SK-N-SH (cell line): ENCODE data around the gene MMADHC. TPM values are rescaled to one million over a fixed set of nuclear protein-coding genes. Genes with fewer than 3 reads are reported as not detected.
A peak's percentile ranks its signal among the peaks of the same experiment; 100 is the strongest.

ENCODE experiments used
- CTCF ChIA-PET: fragments of 300-600, 350-600 bp; formaldehyde crosslinking; extraction: SDS; loops from one replicate; lab custom pipeline; 2021; lab: Yijun Ruan, JAX
- POLR2A ChIA-PET: fragments of 350-600 bp; sonication (Branson Sonifier 250); formaldehyde crosslinking; extraction: SDS; loops from one replicate; lab custom pipeline; 2020; ENCODE audit warnings: antibody characterized with exemption, inconsistent platforms; lab: Yijun Ruan, JAX
- DNase-seq: peaks from one replicate; pipeline ENCODE4 v3.0.0; 2012
- H2AFZ ChIP-seq: fragments of 200-600 bp; sonication (generic); 2 replicates; pipeline ENCODE4 v1.8.1; 2016; ENCODE audit warnings: antibody characterized with exemption, mild to moderate bottlenecking, low read depth
- H3F3A ChIP-seq: fragments of 200-600 bp; sonication (generic); replicated peaks from 2 replicates; pipeline ENCODE3; 2016; ENCODE audit warnings: antibody characterized with exemption, mild to moderate bottlenecking; ENCODE audit not compliant: insufficient read depth
- H3K27ac ChIP-seq, 2 experiments: fragments of 200-500 bp in 1 of 2; fragments of 200-600 bp in 1 of 2; sonication (Bioruptor generic) in 1 of 2; sonication (generic), shearing (Covaris generic) in 1 of 2; 2 replicates each; pipeline versions ENCODE4 v1.5.1 to v1.6.1; 2014 to 2016; ENCODE audit warnings: low read depth in 2 of 2, inconsistent platforms in 1 of 2, low read length in 1 of 2, mild to moderate bottlenecking in 1 of 2, mixed read lengths in 1 of 2
- H3K27me3 ChIP-seq: fragments of 200-600 bp; sonication (generic), shearing (Covaris generic); 2 replicates; pipeline ENCODE4 v1.6.1; 2016; ENCODE audit warnings: mixed run types; ENCODE audit not compliant: insufficient read depth
- H3K36me3 ChIP-seq, 2 experiments: fragments of 200-500 bp in 1 of 2; fragments of 200-600 bp in 1 of 2; sonication (Bioruptor generic) in 1 of 2; sonication (generic) in 1 of 2; replicated peaks in 1 of 2; 2 replicates each; pipeline versions ENCODE3 to v1.5.1; 2014 to 2016; ENCODE audit warnings: low read length in 1 of 2, mild to moderate bottlenecking in 1 of 2; ENCODE audit not compliant: insufficient read depth in 2 of 2, control insufficient read depth in 1 of 2
- H3K4me1 ChIP-seq, 2 experiments: fragments of 200-500 bp in 1 of 2; fragments of 200-600 bp in 1 of 2; sonication (Bioruptor generic) in 1 of 2; sonication (generic), shearing (Covaris generic) in 1 of 2; 2 replicates each; pipeline versions ENCODE4 v1.5.1 to v1.6.1; 2014 to 2016; ENCODE audit warnings: low read depth in 1 of 2, low read length in 1 of 2, mixed run types in 1 of 2; ENCODE audit not compliant: insufficient read depth in 2 of 2, control insufficient read depth in 1 of 2
- H3K4me2 ChIP-seq: fragments of 200-600 bp; sonication (generic), shearing (Covaris generic); 2 replicates; pipeline ENCODE4 v1.6.1; 2017; ENCODE audit warnings: mixed run types
- H3K4me3 ChIP-seq, 2 experiments: fragments of 200-500 bp in 1 of 2; fragments of 200-600 bp in 1 of 2; sonication (Bioruptor generic) in 1 of 2; sonication (generic), shearing (Covaris generic) in 1 of 2; 2 replicates each; pipeline versions ENCODE4 v1.5.1 to v1.8.1; 2014 to 2016; ENCODE audit warnings: low read depth in 2 of 2, inconsistent platforms in 1 of 2, low read length in 1 of 2, mild to moderate bottlenecking in 1 of 2, mixed read lengths in 1 of 2, moderate library complexity in 1 of 2
- H3K79me2 ChIP-seq: fragments of 200-600 bp; sonication (generic); 2 replicates; pipeline ENCODE4 v1.8.1; 2017; ENCODE audit warnings: mild to moderate bottlenecking; ENCODE audit not compliant: insufficient read depth
- H3K9ac ChIP-seq: fragments of 200-600 bp; sonication (generic); 2 replicates; pipeline ENCODE4 v1.6.1; 2017; ENCODE audit warnings: mixed run types
- H3K9me2 ChIP-seq: fragments of 200-600 bp; sonication (generic); 2 replicates; pipeline ENCODE4 v1.6.1; 2017; ENCODE audit warnings: mixed run types
- H3K9me3 ChIP-seq: fragments of 200-600 bp; sonication (generic); 2 replicates; pipeline ENCODE4 v1.6.1; 2017; ENCODE audit warnings: mixed run types, mild to moderate bottlenecking, moderate library complexity
- H4K20me1 ChIP-seq: fragments of 200-600 bp; sonication (generic); 2 replicates; pipeline ENCODE4 v1.6.1; 2017; ENCODE audit warnings: mild to moderate bottlenecking, mixed run types; ENCODE audit not compliant: insufficient read depth
- EP300 ChIP-seq, 2 experiments: IDR thresholded peaks; 2 replicates each; pipeline versions ENCODE4 v1.4.0 to v1.6.1; 2012; ENCODE audit warnings: borderline replicate concordance in 1 of 2, low read depth in 1 of 2, low read length in 1 of 2
- FOSL2 ChIP-seq: IDR thresholded peaks from 2 replicates; pipeline ENCODE4 v1.4.0; 2012; ENCODE audit warnings: low read depth, mild to moderate bottlenecking, moderate library complexity, borderline replicate concordance
- FOXJ3 ChIP-seq: sonication (generic); formaldehyde crosslinking; IDR thresholded peaks from 2 replicates; pipeline ENCODE4 v1.5.1; 2020; ENCODE audit warnings: mild to moderate bottlenecking, missing genetic modification reagents
- MEF2A ChIP-seq: IDR thresholded peaks from 2 replicates; pipeline ENCODE4 v1.4.0; 2012; ENCODE audit warnings: low read depth, borderline replicate concordance
- NFIC ChIP-seq: IDR thresholded peaks from 2 replicates; pipeline ENCODE4 v1.4.0; 2012; ENCODE audit warnings: borderline replicate concordance
- POLR2AphosphoS5 ChIP-seq: IDR thresholded peaks from 2 replicates; pipeline ENCODE4 v1.6.1; 2012; ENCODE audit warnings: low read depth, low read length
- RCOR1 ChIP-seq: fragments of 150-350 bp; IDR thresholded peaks from 2 replicates; pipeline ENCODE4 v1.6.1; 2017; ENCODE audit warnings: antibody characterized with exemption, low read length
- SIN3A ChIP-seq: IDR thresholded peaks from 2 replicates; pipeline ENCODE4 v1.6.1; 2012; ENCODE audit warnings: low read depth, mild to moderate bottlenecking, low read length, moderate library complexity, borderline replicate concordance
- WGBS: methylation state at CpG from one replicate; pipeline ENCODE4 v1.1.6; 2017; ENCODE audit warnings: low lambda C conversion rate; 5-methylcytosine and 5-hydroxymethylcytosine counted together
- polyA plus RNA-seq, 3 experiments: library from polyadenylated mRNA; depleted of rRNA; stranded (reverse); fragments of >200 nt; gene quantifications; 2 replicates each; pipeline ENCODE4 v1.2.3, GENCODE V29; 2012
- TF ChIP-seq, protein P1 (sequence below): IDR thresholded peaks from 2 replicates; pipeline ENCODE4; 2012
- TF ChIP-seq, protein P2 (sequence below): fragments of 200-600 bp; sonication (generic); IDR thresholded peaks from 2 replicates; pipeline ENCODE4 v1.6.1; 2017; ENCODE audit warnings: antibody characterized with exemption, mild to moderate bottlenecking, moderate library complexity
- TF ChIP-seq, protein P3 (sequence below): IDR thresholded peaks from 2 replicates; pipeline ENCODE4 v1.4.0; 2012; ENCODE audit warnings: low read depth

Gene MMADHC
- polyA plus RNA-seq, 1 of the 3 experiments (the other 2 are of a cell fraction), result 40.4 TPM

DNA sequence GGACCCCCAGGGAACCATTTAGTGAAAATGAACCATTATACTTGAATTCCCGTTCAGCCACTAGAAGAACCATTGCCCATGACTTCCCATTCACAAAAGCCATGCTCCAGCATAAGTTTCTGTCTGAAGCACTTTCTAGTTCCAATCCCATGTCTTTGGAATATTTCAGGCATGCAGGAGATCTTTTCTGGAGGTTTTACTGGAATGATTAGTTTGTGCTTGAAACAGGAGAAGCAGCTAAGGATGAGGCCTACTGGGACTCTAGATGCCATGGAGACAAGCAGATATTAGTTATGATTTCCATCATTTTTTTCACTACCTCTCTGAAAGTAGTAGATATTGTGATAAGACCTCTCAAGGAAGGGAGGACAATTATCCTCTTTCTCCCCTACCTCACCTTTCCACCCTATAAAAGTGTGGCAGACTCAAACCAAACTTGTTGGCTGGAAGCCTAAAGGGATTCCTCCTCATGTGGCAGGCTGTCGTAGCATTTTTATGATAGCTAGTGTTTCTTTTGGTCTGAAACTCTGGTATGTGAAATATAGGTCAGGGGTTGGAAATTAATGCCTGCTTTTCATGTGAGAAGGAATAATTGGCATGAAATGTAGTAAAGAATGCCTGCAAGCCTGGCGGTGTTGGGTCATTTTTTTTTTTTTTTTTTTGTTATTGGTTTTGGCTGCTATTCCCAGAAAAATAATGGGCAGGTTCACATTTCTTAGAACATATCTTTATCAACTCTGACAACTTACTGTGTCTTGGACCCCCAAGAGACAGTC lies 29.3 kb upstream of the MMADHC start:
- CTCF ChIA-PET, result interaction anchor here (1.0 kb wide), 1 partner anchor 21 kb away, joined by 4 read pairs; no protein-coding TSS in a partner anchor
- no peak overlapping the region for H3K9ac ChIP-seq
- no peak overlapping the region for H3K4me2 ChIP-seq
- H3K36me3 ChIP-seq, result no peaks in the 10 kb centered on the region
- peaks cover 5 to 9% of the 10 kb centered on the region in 2 experiments for H3K4me1 ChIP-seq
- H3K27me3 ChIP-seq, result no peaks in the 10 kb centered on the region
- H3K9me2 ChIP-seq, result no peaks in the 10 kb centered on the region
- no peaks in the 10 kb centered on the region for H3K9me3 ChIP-seq
- no peaks in the 10 kb centered on the region for H3K79me2 ChIP-seq
- peak overlapping the region; percentile 41 to 58; a peak in 2 of 4 replicates for H3K27ac ChIP-seq
- no peak overlapping the region for H3K4me3 ChIP-seq
- peaks cover 17% of the 10 kb centered on the region for H3F3A ChIP-seq
- H2AFZ ChIP-seq, result no peak overlapping the region
- POLR2A ChIA-PET, result no interaction called here
- H4K20me1 ChIP-seq, result no peaks in the 10 kb centered on the region
- no peak for DNase-seq
- no peak for TF ChIP-seq FOSL2
- TF ChIP-seq, protein P1, sequence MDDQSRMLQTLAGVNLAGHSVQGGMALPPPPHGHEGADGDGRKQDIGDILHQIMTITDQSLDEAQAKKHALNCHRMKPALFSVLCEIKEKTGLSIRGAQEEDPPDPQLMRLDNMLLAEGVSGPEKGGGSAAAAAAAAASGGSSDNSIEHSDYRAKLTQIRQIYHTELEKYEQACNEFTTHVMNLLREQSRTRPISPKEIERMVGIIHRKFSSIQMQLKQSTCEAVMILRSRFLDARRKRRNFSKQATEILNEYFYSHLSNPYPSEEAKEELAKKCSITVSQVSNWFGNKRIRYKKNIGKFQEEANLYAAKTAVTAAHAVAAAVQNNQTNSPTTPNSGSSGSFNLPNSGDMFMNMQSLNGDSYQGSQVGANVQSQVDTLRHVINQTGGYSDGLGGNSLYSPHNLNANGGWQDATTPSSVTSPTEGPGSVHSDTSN, result no peak
- TF ChIP-seq POLR2AphosphoS5, result no peak
- no peak for TF ChIP-seq RCOR1
- TF ChIP-seq, protein P2, sequence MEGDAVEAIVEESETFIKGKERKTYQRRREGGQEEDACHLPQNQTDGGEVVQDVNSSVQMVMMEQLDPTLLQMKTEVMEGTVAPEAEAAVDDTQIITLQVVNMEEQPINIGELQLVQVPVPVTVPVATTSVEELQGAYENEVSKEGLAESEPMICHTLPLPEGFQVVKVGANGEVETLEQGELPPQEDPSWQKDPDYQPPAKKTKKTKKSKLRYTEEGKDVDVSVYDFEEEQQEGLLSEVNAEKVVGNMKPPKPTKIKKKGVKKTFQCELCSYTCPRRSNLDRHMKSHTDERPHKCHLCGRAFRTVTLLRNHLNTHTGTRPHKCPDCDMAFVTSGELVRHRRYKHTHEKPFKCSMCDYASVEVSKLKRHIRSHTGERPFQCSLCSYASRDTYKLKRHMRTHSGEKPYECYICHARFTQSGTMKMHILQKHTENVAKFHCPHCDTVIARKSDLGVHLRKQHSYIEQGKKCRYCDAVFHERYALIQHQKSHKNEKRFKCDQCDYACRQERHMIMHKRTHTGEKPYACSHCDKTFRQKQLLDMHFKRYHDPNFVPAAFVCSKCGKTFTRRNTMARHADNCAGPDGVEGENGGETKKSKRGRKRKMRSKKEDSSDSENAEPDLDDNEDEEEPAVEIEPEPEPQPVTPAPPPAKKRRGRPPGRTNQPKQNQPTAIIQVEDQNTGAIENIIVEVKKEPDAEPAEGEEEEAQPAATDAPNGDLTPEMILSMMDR, result no peak
- TF ChIP-seq EP300 (IDR thresholded peaks at IDR 0.05; ENCODE audit: borderline replicate concordance in 1 of 2, low read depth in 1 of 2, low read length in 1 of 2), result no peak
- no peak for TF ChIP-seq SIN3A
- TF ChIP-seq, protein P3, sequence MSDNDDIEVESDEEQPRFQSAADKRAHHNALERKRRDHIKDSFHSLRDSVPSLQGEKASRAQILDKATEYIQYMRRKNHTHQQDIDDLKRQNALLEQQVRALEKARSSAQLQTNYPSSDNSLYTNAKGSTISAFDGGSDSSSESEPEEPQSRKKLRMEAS, result no peak
- no peak for TF ChIP-seq FOXJ3
- 76% methylated on average over 3 of the region's 3 CpGs for WGBS

DNA sequence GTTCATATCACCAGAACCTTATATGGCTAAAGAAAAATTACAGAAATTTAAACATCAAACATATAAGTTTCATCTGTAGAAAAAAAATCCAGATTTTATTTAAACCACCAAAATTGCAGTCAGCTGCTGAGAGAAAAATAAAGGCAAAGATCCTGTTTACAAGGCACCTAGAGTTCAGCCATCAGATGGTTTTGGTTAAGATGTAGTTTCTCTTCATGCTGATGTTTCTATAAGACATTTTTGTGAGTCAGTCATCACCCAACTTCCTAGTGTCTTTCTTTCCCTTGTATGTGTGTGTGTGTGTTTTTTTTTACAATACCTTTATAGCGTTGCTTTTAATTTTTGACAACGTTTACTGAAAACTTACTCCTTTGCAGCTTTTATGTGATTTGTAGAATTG lies 26.1 kb upstream of the MMADHC start:
- H3K9ac ChIP-seq, result no peak overlapping the region
- no peaks in the 10 kb centered on the region for H4K20me1 ChIP-seq
- H3F3A ChIP-seq, result peaks cover 17% of the 10 kb centered on the region
- POLR2A ChIA-PET, result no interaction called here
- 84% methylated on average over 2 of the region's 2 CpGs for WGBS
- DNase-seq, result no peak
- CTCF ChIA-PET, result interaction anchor here (1.1 to 2.5 kb wide), 2 partner anchors 16 to 1625 kb away, joined by 5 to 14 read pairs; no protein-coding TSS in a partner anchor
- H3K4me3 ChIP-seq, result no peak overlapping the region
- H2AFZ ChIP-seq, result no peak overlapping the region
- no peaks in the 10 kb centered on the region for H3K27me3 ChIP-seq
- H3K4me1 ChIP-seq, result peaks cover 13 to 14% of the 10 kb centered on the region in 2 experiments
- H3K27ac ChIP-seq, result no peak overlapping the region
- H3K9me3 ChIP-seq, result no peaks in the 10 kb centered on the region
- TF ChIP-seq MEF2A, result no peak
- TF ChIP-seq NFIC, result no peak
- no peaks in the 10 kb centered on the region for H3K79me2 ChIP-seq
- H3K9me2 ChIP-seq, result no peaks in the 10 kb centered on the region
- H3K36me3 ChIP-seq, result no peaks in the 10 kb centered on the region
- H3K4me2 ChIP-seq, result no peak overlapping the region
